MCF 10A (cell line): Measurements from ENCODE around the gene NHSL2. TPM values are rescaled to one million over a fixed set of nuclear protein-coding genes. Genes with fewer than 3 reads are reported as not detected.

Experiments used
- BruUV-seq: library from RNA; stranded (reverse); fragments of 400-500 nt; replicated peaks from 2 replicates; lab custom pipeline; 2021; lab: Mats Ljungman, UMichigan
- CTCF ChIA-PET: fragments of 300-600 bp; sonication (Branson Sonifier 250); formaldehyde crosslinking; extraction: SDS; loops from one replicate; lab custom pipeline; 2021; ENCODE audit warnings: antibody characterized with exemption, inconsistent platforms; lab: Yijun Ruan, JAX
- POLR2A ChIA-PET: fragments of 300-600, 350-650 bp; sonication (Branson Sonifier 250); formaldehyde crosslinking; extraction: SDS; loops from one replicate; lab custom pipeline; 2020; ENCODE audit warnings: antibody characterized with exemption, inconsistent platforms; lab: Yijun Ruan, JAX
- DNase-seq: peaks from one replicate; pipeline ENCODE4 v3.0.0-alpha.2; 2018; ENCODE audit not compliant: unreplicated experiment
- H3K27ac Mint-ChIP-seq: one replicate; pipeline ENCODE4 v1.8.0; 2022; ENCODE audit warnings: mild to moderate bottlenecking, low read depth, mixed read lengths; ENCODE audit not compliant: unreplicated experiment
- H3K27me3 Mint-ChIP-seq: one replicate; pipeline ENCODE4 v1.8.0; 2022; ENCODE audit warnings: mixed read lengths; ENCODE audit not compliant: insufficient read depth, unreplicated experiment
- H3K36me3 Mint-ChIP-seq: one replicate; pipeline ENCODE4 v1.8.0; 2022; ENCODE audit warnings: mild to moderate bottlenecking, moderate library complexity, mixed read lengths; ENCODE audit not compliant: insufficient read depth, unreplicated experiment
- H3K4me1 Mint-ChIP-seq: one replicate; pipeline ENCODE4 v1.8.0; 2022; ENCODE audit warnings: mixed read lengths; ENCODE audit not compliant: insufficient read depth, unreplicated experiment
- H3K4me3 Mint-ChIP-seq: one replicate; pipeline ENCODE4 v1.8.0; 2022; ENCODE audit warnings: mild to moderate bottlenecking, moderate library complexity, mixed read lengths; ENCODE audit not compliant: unreplicated experiment
- H3K9me3 Mint-ChIP-seq: one replicate; pipeline ENCODE4 v1.8.0; 2022; ENCODE audit warnings: mixed read lengths; ENCODE audit not compliant: unreplicated experiment
- CTCF ChIP-seq: fragments of 200-600 bp; IDR thresholded peaks from one replicate; pipeline ENCODE4 v1.8.0; 2022; ENCODE audit warnings: antibody characterized with exemption, mild to moderate bottlenecking; ENCODE audit not compliant: unreplicated experiment
- intact Hi-C: fragments of 100-400 bp; cut with micrococcal nuclease; formaldehyde crosslinking; loops from 2 replicates; pipeline ENCODE4 v1.14.1; 2022
- total RNA-seq: library from RNA; stranded (reverse); gene quantifications from 2 replicates; pipeline ENCODE4 v1.2.3, GENCODE V29; 2022

Gene NHSL2
- total RNA-seq, 1 experiment from 2014 or later, result not detected

- H3K4me1 Mint-ChIP-seq, result no peaks in the 10 kb centered on the region
- ChIA-PET POLR2A (interaction anchor here (0.6 kb wide), 1 partner anchor 143 kb away, joined by 3 read pairs; no protein-coding TSS in a partner anchor), CTCF (interaction anchor here (0.8 kb wide), 1 partner anchor 12 kb away, joined by 3 read pairs; no protein-coding TSS in a partner anchor)
- no peak for TF ChIP-seq CTCF
- H3K36me3 Mint-ChIP-seq, result no peaks in the 10 kb centered on the region
- no TSS peak for BruUV-seq
- H3K9me3 Mint-ChIP-seq, result no peaks in the 10 kb centered on the region
- no peak overlapping the region for H3K27ac Mint-ChIP-seq
- H3K4me3 Mint-ChIP-seq, result no peak overlapping the region
- intact Hi-C loops, result no loop called here
- DNase-seq, result no peak
- peaks cover 31% of the 10 kb centered on the region for H3K27me3 Mint-ChIP-seq
Observed at GRCh38 chrX:72176981-72177380, 266.3 kb downstream of the NHSL2 start.

GRCh38 chrX:72180539-72180938 is 269.9 kb downstream of the NHSL2 start:
- DNase-seq, result no peak
- H3K27ac Mint-ChIP-seq, result no peak overlapping the region
- ChIA-PET POLR2A (interaction anchor here (0.6 to 1.8 kb wide), 6 partner anchors 16 to 196 kb away, joined by 3 to 9 read pairs (median 4); partner anchors contain the start of gene RPS4X), CTCF (interaction anchor here (0.7 kb wide), 1 partner anchor 158 kb away, joined by 3 read pairs; no protein-coding TSS in a partner anchor)
- TF ChIP-seq CTCF, result no peak
- no TSS peak for BruUV-seq
- intact Hi-C loops, result no loop called here
- peaks cover 6% of the 10 kb centered on the region for H3K36me3 Mint-ChIP-seq
- peaks cover 9% of the 10 kb centered on the region for H3K27me3 Mint-ChIP-seq
- H3K9me3 Mint-ChIP-seq, result no peaks in the 10 kb centered on the region
- H3K4me3 Mint-ChIP-seq, result no peak overlapping the region
- H3K4me1 Mint-ChIP-seq, result no peaks in the 10 kb centered on the region

- H3K4me3 Mint-ChIP-seq, result no peak within 1 kb of the TSS
- CTCF ChIA-PET, result interaction anchor here (0.7 kb wide), 1 partner anchor 532 kb away, joined by 3 read pairs; no protein-coding TSS in a partner anchor
- H3K27ac Mint-ChIP-seq, result no peak within 1 kb of the TSS
- no peaks in the 10 kb centered on the region for H3K27me3 Mint-ChIP-seq
- DNase-seq, result peak; percentile 95
- intact Hi-C loops, result no loop called here
- POLR2A ChIA-PET, result interaction anchor here (0.6 to 1.8 kb wide), 14 partner anchors 12 to 1113 kb away, joined by 3 to 9 read pairs (median 3); partner anchors contain the start of genes RPS4X and SNX12
- H3K4me1 Mint-ChIP-seq, result no peaks in the 10 kb centered on the region
- BruUV-seq, result no TSS peak
- H3K9me3 Mint-ChIP-seq, result no peaks in the 10 kb centered on the region
- peaks cover 7% of the 10 kb centered on the region for H3K36me3 Mint-ChIP-seq
- no peak for TF ChIP-seq CTCF
Observed at GRCh38 chrX:72181178-72182125, 270.8 kb downstream of the NHSL2 start, which contains the start of gene PIN4. PIN4 (plus strand) TSS chrX:72181757; CDS start chrX:72181786, 29 bp downstream.

GRCh38 chrX:72182924-72183323 is 272.3 kb downstream of the NHSL2 start:
- no peak for DNase-seq
- no TSS peak for BruUV-seq
- no peaks in the 10 kb centered on the region for H3K9me3 Mint-ChIP-seq
- no peak for TF ChIP-seq CTCF
- ChIA-PET POLR2A (interaction anchor here (0.6 kb wide), 1 partner anchor 213 kb away, joined by 4 read pairs; no protein-coding TSS in a partner anchor), CTCF (interaction anchor here (0.5 kb wide), 1 partner anchor 17 kb away, joined by 3 read pairs; no protein-coding TSS in a partner anchor)
- no peaks in the 10 kb centered on the region for H3K4me1 Mint-ChIP-seq
- no peaks in the 10 kb centered on the region for H3K27me3 Mint-ChIP-seq
- peaks cover 7% of the 10 kb centered on the region for H3K36me3 Mint-ChIP-seq
- intact Hi-C loops, result no loop called here
- H3K27ac Mint-ChIP-seq, result no peak overlapping the region
- no peak overlapping the region for H3K4me3 Mint-ChIP-seq
